ENCODE results near the gene C5AR1.

C5AR1 gene

GRCh38 chr19:47350630-47351029 lies 41.0 kb downstream of the C5AR1 start:
- DNase-seq: no peak
- no peak for TF ChIP-seq CTCF (IDR thresholded peaks at IDR 0.05; ENCODE audit: low read depth, low read length, missing control alignments)
- in situ Hi-C loops (cut with HindIII; ENCODE audit: low pct_ligation_motif_present, low sequenced_read_pairs): no loop called here
- peaks cover 28% of the 10 kb centered on the region for H3K36me3 ChIP-seq (replicated peaks)
- H3K4me3 ChIP-seq (ENCODE audit: low read depth, low read length): no peak overlapping the region
- H3K27me3 ChIP-seq (replicated peaks): no peaks in the 10 kb centered on the region
- H3K27ac ChIP-seq: no peak overlapping the region

- Histone ChIP-seq H3K36me3 (replicated peaks) (peaks cover 33% of the 10 kb centered on the region), H3K27ac (no peak overlapping the region), H3K4me3 (ENCODE audit: low read depth, low read length) (no peak overlapping the region), H3K27me3 (replicated peaks) (no peaks in the 10 kb centered on the region)
- in situ Hi-C loops (cut with HindIII; ENCODE audit: low pct_ligation_motif_present, low sequenced_read_pairs): no loop called here
- TF ChIP-seq CTCF (IDR thresholded peaks at IDR 0.05; ENCODE audit: low read depth, low read length, missing control alignments): no peak
- peak; percentile 41 for DNase-seq
These were observed 41.9 kb downstream of the C5AR1 start for GRCh38 chr19:47351548-47351947.

- in situ Hi-C loops (cut with HindIII; ENCODE audit: low pct_ligation_motif_present, low sequenced_read_pairs): no loop called here
- Histone ChIP-seq H3K4me3 (ENCODE audit: low read depth, low read length) (no peak overlapping the region), H3K27me3 (replicated peaks) (no peaks in the 10 kb centered on the region), H3K27ac (no peak overlapping the region), H3K36me3 (replicated peaks) (peaks cover 39% of the 10 kb centered on the region)
- no peak for DNase-seq
- no peak for TF ChIP-seq CTCF (IDR thresholded peaks at IDR 0.05; ENCODE audit: low read depth, low read length, missing control alignments)
These were observed 42.4 kb downstream of the C5AR1 start for GRCh38 chr19:47352095-47352494.

- Histone ChIP-seq H3K4me3 (ENCODE audit: low read depth, low read length) (no peak overlapping the region), H3K27me3 (replicated peaks) (no peaks in the 10 kb centered on the region), H3K36me3 (replicated peaks) (peaks cover 51% of the 10 kb centered on the region), H3K27ac (no peak overlapping the region)
- no peak for DNase-seq
- in situ Hi-C loops (cut with HindIII; ENCODE audit: low pct_ligation_motif_present, low sequenced_read_pairs): no loop called here
- TF ChIP-seq CTCF (IDR thresholded peaks at IDR 0.05; ENCODE audit: low read depth, low read length, missing control alignments): no peak
These were observed 43.6 kb downstream of the C5AR1 start for GRCh38 chr19:47353307-47353712.

GRCh38 chr19:47356900-47357299 lies 47.2 kb downstream of the C5AR1 start:
- TF ChIP-seq CTCF (IDR thresholded peaks at IDR 0.05; ENCODE audit: low read depth, low read length, missing control alignments): no peak
- in situ Hi-C loops (cut with HindIII; ENCODE audit: low pct_ligation_motif_present, low sequenced_read_pairs): no loop called here
- Histone ChIP-seq H3K27me3 (replicated peaks) (no peaks in the 10 kb centered on the region), H3K27ac (no peak overlapping the region), H3K36me3 (replicated peaks) (peaks cover 84% of the 10 kb centered on the region), H3K4me3 (ENCODE audit: low read depth, low read length) (no peak overlapping the region)
- no peak for DNase-seq
